Liver (tissue), 9 donors: ENCODE data around the gene PPID. TPM values are rescaled to one million over a fixed set of nuclear protein-coding genes. Genes with fewer than 3 reads are reported as not detected.

Source experiments
- DNase-seq: peaks from one replicate; pipeline ENCODE4 v3.0.0-alpha.2; 2017; ENCODE audit warnings: low spot score
- H3K27ac ChIP-seq, 2 donors: one replicate each; pipeline ENCODE4 v1.7.0; 2013; ENCODE audit warnings: inconsistent platforms in 2 of 2, low read length in 2 of 2, control low read depth in 1 of 2, low read depth in 1 of 2, mild to moderate bottlenecking in 1 of 2
- H3K27me3 ChIP-seq, 4 donors: one replicate each; pipeline versions ENCODE4 v1.6.1 to v1.7.0; 2013; ENCODE audit warnings: low read length in 3 of 4, inconsistent platforms in 1 of 4, mild to moderate bottlenecking in 1 of 4, moderate library complexity in 1 of 4; ENCODE audit not compliant: control insufficient read depth in 4 of 4, insufficient read depth in 4 of 4
- H3K36me3 ChIP-seq, 4 donors: one replicate each; pipeline versions ENCODE4 v1.6.1 to v1.7.0; 2013; ENCODE audit warnings: low read length in 3 of 4, mild to moderate bottlenecking in 3 of 4, low read depth in 1 of 4, moderate library complexity in 1 of 4; ENCODE audit not compliant: control insufficient read depth in 4 of 4, insufficient read depth in 3 of 4
- H3K4me1 ChIP-seq, 4 donors: one replicate each; pipeline versions ENCODE4 v1.6.1 to v1.7.0; 2013; ENCODE audit warnings: low read length in 3 of 4, mild to moderate bottlenecking in 3 of 4, moderate library complexity in 1 of 4; ENCODE audit not compliant: control insufficient read depth in 4 of 4, insufficient read depth in 4 of 4
- H3K4me3 ChIP-seq, 3 donors: one replicate each; pipeline versions ENCODE4 v1.6.1 to v1.7.0; 2013; ENCODE audit warnings: low read length in 3 of 3, control low read depth in 1 of 3, low read depth in 1 of 3, mild to moderate bottlenecking in 1 of 3
- H3K9ac ChIP-seq, 2 donors: one replicate each; pipeline ENCODE4 v1.7.0; 2013; ENCODE audit warnings: low read length in 2 of 2, mild to moderate bottlenecking in 2 of 2, moderate library complexity in 2 of 2, control low read depth in 1 of 2, low read depth in 1 of 2
- H3K9me3 ChIP-seq, 4 donors: one replicate each; pipeline versions ENCODE4 v1.6.1 to v1.7.0; 2013; ENCODE audit warnings: low read length in 3 of 4; ENCODE audit not compliant: control insufficient read depth in 4 of 4
- EGR1 ChIP-seq, 2 donors: IDR thresholded peaks; 2 replicates each; pipeline ENCODE4 v1.6.1; 2016 to 2018; ENCODE audit warnings: antibody characterized with exemption in 2 of 2, low read depth in 2 of 2
- FOXA1 ChIP-seq: IDR thresholded peaks from 2 replicates; pipeline ENCODE4 v1.6.1; 2016; ENCODE audit warnings: antibody characterized with exemption
- FOXA2 ChIP-seq: IDR thresholded peaks from 2 replicates; pipeline ENCODE4 v1.6.1; 2016; ENCODE audit warnings: antibody characterized with exemption
- GABPA ChIP-seq, 2 donors: IDR thresholded peaks in 1 of 2; conservative IDR thresholded peaks in 1 of 2; 2 replicates each; pipeline ENCODE4 v1.6.1; 2016; ENCODE audit warnings: antibody characterized with exemption in 2 of 2, mild to moderate bottlenecking in 1 of 2, moderate library complexity in 1 of 2
- HNF4A ChIP-seq, 2 donors: conservative IDR thresholded peaks; 2 replicates each; pipeline ENCODE4 v1.6.1; 2016; ENCODE audit warnings: antibody characterized with exemption in 2 of 2, mild to moderate bottlenecking in 2 of 2
- HNF4G ChIP-seq: IDR thresholded peaks from 2 replicates; pipeline ENCODE4 v1.6.1; 2016; ENCODE audit warnings: antibody characterized with exemption
- JUND ChIP-seq, 2 donors: IDR thresholded peaks; 2 replicates each; pipeline ENCODE4 v1.6.1; 2016; ENCODE audit warnings: antibody characterized with exemption in 2 of 2
- NR2F2 ChIP-seq: IDR thresholded peaks from 2 replicates; pipeline ENCODE4 v1.6.1; 2016; ENCODE audit warnings: antibody characterized with exemption
- RAD21 ChIP-seq, 2 donors: IDR thresholded peaks; 2 replicates each; pipeline ENCODE4 v1.6.1; 2016; ENCODE audit warnings: antibody characterized with exemption in 2 of 2, mild to moderate bottlenecking in 2 of 2
- SP1 ChIP-seq: IDR thresholded peaks from 2 replicates; pipeline ENCODE4 v1.6.1; 2018; ENCODE audit warnings: antibody characterized with exemption, mild to moderate bottlenecking
- TAF1 ChIP-seq: conservative IDR thresholded peaks from 2 replicates; pipeline ENCODE4 v1.6.1; 2016; ENCODE audit warnings: antibody characterized with exemption, mild to moderate bottlenecking
- YY1 ChIP-seq: IDR thresholded peaks from 2 replicates; pipeline ENCODE4 v1.6.1; 2016; ENCODE audit warnings: antibody characterized with exemption, mild to moderate bottlenecking
- ZBTB33 ChIP-seq: IDR thresholded peaks from 2 replicates; pipeline ENCODE4 v1.6.1; 2016; ENCODE audit warnings: antibody characterized with exemption
- WGBS: extraction: QIAGEN DNeasy Blood & Tissue Kit; methylation state at CpG from one replicate; pipeline ENCODE4 v1.1.7; 2013; 5-methylcytosine and 5-hydroxymethylcytosine counted together
- polyA plus RNA-seq, 2 donors: library from polyadenylated mRNA; stranded (reverse) in 1 of 2; unstranded in 1 of 2; fragments of 200-250 nt in 1 of 2; fragments of >200 nt in 1 of 2; fragmentation: Nextera tagmentation in 1 of 2; extraction: Ambion mirVana in 1 of 2; gene quantifications; one replicate each; pipeline versions ENCODE4 v1.2.1 to v1.2.3, GENCODE V29; 2013 to 2015
- total RNA-seq, 2 donors: library from RNA; depleted of rRNA; stranded (reverse); fragments of >200 nt; gene quantifications; one replicate each; pipeline ENCODE4 v1.2.3, GENCODE V29; 2014
- TF ChIP-seq, protein P1 (sequence below): IDR thresholded peaks from 2 replicates; pipeline ENCODE4 v1.6.1; 2016; ENCODE audit warnings: antibody characterized with exemption
- TF ChIP-seq, protein P2 (sequence below): IDR thresholded peaks from 2 replicates; pipeline ENCODE4 v1.6.1; 2016; ENCODE audit warnings: antibody characterized with exemption, mild to moderate bottlenecking
- TF ChIP-seq, protein P3 (sequence below): IDR thresholded peaks from 2 replicates; pipeline ENCODE4 v1.6.1; 2016; ENCODE audit warnings: antibody characterized with exemption
- TF ChIP-seq, protein P4 (sequence below): fragments of 150-350 bp; IDR thresholded peaks from 2 replicates; pipeline ENCODE4 v1.5.1; 2017; ENCODE audit warnings: improper control_type of control experiment, low read depth, low read length; ENCODE audit not compliant: missing input control
- donor health status: healthy.
- donor health status: healthy.
- donor health status: healthy.
- donor health status: healthy.
- donor health status: healthy.

Gene PPID
- total and polyA plus RNA-seq, 4 donors: 14.8 to 53.6 (median 15.9) TPM

- DNase-seq: no peak
- Histone ChIP-seq H3K36me3 (no peaks in the 10 kb centered on the region), H3K4me1 (no peaks in the 10 kb centered on the region), H3K27ac (no peak overlapping the region), H3K4me3 (no peak overlapping the region), H3K9ac (no peak overlapping the region), H3K27me3 (no peaks in the 10 kb centered on the region), H3K9me3 (no peaks in the 10 kb centered on the region)
- no peak for TF ChIP-seq EGR1 (IDR thresholded peaks at IDR 0.05; ENCODE audit: low read depth in 2 of 2)
- no peak for TF ChIP-seq HNF4A (conservative IDR thresholded peaks at IDR 0.05)
- TF ChIP-seq RAD21 (IDR thresholded peaks at IDR 0.05): no peak
- TF ChIP-seq, protein P1, sequence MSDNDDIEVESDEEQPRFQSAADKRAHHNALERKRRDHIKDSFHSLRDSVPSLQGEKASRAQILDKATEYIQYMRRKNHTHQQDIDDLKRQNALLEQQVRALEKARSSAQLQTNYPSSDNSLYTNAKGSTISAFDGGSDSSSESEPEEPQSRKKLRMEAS: no peak
- no peak for TF ChIP-seq SP1
- TF ChIP-seq, protein P2, sequence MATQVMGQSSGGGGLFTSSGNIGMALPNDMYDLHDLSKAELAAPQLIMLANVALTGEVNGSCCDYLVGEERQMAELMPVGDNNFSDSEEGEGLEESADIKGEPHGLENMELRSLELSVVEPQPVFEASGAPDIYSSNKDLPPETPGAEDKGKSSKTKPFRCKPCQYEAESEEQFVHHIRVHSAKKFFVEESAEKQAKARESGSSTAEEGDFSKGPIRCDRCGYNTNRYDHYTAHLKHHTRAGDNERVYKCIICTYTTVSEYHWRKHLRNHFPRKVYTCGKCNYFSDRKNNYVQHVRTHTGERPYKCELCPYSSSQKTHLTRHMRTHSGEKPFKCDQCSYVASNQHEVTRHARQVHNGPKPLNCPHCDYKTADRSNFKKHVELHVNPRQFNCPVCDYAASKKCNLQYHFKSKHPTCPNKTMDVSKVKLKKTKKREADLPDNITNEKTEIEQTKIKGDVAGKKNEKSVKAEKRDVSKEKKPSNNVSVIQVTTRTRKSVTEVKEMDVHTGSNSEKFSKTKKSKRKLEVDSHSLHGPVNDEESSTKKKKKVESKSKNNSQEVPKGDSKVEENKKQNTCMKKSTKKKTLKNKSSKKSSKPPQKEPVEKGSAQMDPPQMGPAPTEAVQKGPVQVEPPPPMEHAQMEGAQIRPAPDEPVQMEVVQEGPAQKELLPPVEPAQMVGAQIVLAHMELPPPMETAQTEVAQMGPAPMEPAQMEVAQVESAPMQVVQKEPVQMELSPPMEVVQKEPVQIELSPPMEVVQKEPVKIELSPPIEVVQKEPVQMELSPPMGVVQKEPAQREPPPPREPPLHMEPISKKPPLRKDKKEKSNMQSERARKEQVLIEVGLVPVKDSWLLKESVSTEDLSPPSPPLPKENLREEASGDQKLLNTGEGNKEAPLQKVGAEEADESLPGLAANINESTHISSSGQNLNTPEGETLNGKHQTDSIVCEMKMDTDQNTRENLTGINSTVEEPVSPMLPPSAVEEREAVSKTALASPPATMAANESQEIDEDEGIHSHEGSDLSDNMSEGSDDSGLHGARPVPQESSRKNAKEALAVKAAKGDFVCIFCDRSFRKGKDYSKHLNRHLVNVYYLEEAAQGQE: no peak
- no peak for TF ChIP-seq HNF4G
- no peak for TF ChIP-seq NR2F2
- TF ChIP-seq ZBTB33: no peak
- TF ChIP-seq, protein P3, sequence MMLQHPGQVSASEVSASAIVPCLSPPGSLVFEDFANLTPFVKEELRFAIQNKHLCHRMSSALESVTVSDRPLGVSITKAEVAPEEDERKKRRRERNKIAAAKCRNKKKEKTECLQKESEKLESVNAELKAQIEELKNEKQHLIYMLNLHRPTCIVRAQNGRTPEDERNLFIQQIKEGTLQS: no peak
- TF ChIP-seq, protein P4, sequence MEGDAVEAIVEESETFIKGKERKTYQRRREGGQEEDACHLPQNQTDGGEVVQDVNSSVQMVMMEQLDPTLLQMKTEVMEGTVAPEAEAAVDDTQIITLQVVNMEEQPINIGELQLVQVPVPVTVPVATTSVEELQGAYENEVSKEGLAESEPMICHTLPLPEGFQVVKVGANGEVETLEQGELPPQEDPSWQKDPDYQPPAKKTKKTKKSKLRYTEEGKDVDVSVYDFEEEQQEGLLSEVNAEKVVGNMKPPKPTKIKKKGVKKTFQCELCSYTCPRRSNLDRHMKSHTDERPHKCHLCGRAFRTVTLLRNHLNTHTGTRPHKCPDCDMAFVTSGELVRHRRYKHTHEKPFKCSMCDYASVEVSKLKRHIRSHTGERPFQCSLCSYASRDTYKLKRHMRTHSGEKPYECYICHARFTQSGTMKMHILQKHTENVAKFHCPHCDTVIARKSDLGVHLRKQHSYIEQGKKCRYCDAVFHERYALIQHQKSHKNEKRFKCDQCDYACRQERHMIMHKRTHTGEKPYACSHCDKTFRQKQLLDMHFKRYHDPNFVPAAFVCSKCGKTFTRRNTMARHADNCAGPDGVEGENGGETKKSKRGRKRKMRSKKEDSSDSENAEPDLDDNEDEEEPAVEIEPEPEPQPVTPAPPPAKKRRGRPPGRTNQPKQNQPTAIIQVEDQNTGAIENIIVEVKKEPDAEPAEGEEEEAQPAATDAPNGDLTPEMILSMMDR: no peak
- no peak for TF ChIP-seq FOXA1
- no peak for TF ChIP-seq JUND (IDR thresholded peaks at IDR 0.05)
- no peak for TF ChIP-seq YY1
- no peak for TF ChIP-seq FOXA2
- no peak for TF ChIP-seq TAF1
- WGBS: 91% methylated on average over 3 of the region's 3 CpGs
Observed at GRCh38 chr4:158741326-158742021, 18.3 kb upstream of the PPID start.

DNA sequence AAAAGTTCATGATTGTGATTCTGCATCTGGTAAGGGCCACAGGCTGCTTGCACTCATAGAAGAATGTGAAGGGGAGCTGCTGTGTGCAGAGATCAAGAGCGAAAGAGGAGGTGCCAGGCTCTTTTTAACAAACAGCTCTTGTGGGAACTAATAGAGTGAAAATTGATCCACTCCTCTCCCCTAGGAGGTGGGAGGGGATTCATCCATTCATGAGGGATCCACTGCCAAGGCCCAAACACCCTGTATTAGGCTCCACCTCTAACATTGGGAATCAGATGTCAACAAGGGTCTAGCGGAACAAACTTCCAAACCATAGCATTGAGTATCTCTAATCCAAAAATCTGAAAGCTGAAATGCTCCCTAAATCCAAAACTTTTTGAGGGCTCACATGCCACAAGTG, 16.4 kb upstream of the PPID start:
- Histone ChIP-seq H3K27ac (no peak overlapping the region), H3K9me3 (no peaks in the 10 kb centered on the region), H3K36me3 (no peaks in the 10 kb centered on the region), H3K27me3 (no peaks in the 10 kb centered on the region), H3K4me3 (no peak overlapping the region), H3K9ac (no peak overlapping the region), H3K4me1 (no peaks in the 10 kb centered on the region)
- no peak for DNase-seq
- 97% methylated on average over 2 of the region's 2 CpGs for WGBS
- TF ChIP-seq, protein P2: no peak
- TF ChIP-seq FOXA2 (no peak), NR2F2 (no peak), GABPA (IDR thresholded peaks at IDR 0.05 in 1 of 2, conservative IDR thresholded peaks at IDR 0.05 in 1 of 2) (no peak), EGR1 (IDR thresholded peaks at IDR 0.05; ENCODE audit: low read depth in 2 of 2) (no peak), RAD21 (IDR thresholded peaks at IDR 0.05) (no peak)
- TF ChIP-seq, protein P4: no peak
- TF ChIP-seq, protein P3: no peak
